Measurements from ENCODE around the gene CBX7.
"Not testable (repeated sequence)": the region's sequence is repeated elsewhere in the genome, so short reads cannot be mapped to it uniquely, and the experiment has no call there.

CBX7 gene

GRCh38 chr22:39174498-39175352 lies 22.2 kb upstream of the CBX7 start:
- DNase-seq: peak in 1 of 56 donors; percentile 80

- no peak for DNase-seq
Observed at GRCh38 chr22:39173787-39174497, 21.5 kb upstream of the CBX7 start.

GRCh38 chr22:39173050-39173706 lies 20.7 kb upstream of the CBX7 start:
- DNase-seq: no peak

DNA sequence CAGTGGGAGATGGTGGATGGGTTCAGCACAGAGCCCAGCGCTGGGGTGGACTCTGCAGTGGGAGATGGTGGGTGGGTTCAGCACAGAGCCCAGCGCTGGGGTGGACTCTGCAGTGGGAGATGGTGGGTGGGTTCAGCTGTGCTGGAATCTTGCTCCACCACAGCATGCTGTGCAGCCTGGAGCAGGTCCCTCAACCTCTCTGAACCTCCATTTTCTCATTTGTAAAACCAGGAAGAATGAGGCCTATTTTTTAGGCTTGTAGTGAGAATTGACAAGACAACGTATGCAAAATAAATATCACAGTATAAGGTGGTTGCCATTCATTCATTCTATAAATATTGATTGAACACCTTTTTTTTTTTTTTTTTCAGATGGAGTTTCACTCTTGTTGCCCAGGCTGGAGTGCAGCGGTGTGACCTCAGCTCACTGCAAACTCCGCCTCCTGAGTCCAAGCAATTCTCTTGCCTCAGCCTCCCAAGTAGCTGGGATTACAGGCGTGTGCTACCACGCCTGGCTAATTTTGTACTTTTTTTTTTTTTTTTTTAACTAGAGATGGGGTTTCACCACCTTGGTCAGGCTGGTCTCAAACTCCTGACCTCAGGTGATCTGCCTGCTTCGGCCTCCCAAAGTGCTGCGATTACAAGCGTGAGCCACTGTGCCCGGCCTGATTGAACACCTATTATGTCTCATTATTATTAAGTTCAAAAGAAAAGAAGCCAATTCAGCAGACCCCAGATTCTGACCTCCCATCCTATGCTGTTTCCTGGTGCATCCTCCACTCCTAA lies 20.0 kb upstream of the CBX7 start:
- DNase-seq: not testable (repeated sequence)

- no peak for DNase-seq
Observed at GRCh38 chr22:39171623-39172264, 19.3 kb upstream of the CBX7 start.

DNA sequence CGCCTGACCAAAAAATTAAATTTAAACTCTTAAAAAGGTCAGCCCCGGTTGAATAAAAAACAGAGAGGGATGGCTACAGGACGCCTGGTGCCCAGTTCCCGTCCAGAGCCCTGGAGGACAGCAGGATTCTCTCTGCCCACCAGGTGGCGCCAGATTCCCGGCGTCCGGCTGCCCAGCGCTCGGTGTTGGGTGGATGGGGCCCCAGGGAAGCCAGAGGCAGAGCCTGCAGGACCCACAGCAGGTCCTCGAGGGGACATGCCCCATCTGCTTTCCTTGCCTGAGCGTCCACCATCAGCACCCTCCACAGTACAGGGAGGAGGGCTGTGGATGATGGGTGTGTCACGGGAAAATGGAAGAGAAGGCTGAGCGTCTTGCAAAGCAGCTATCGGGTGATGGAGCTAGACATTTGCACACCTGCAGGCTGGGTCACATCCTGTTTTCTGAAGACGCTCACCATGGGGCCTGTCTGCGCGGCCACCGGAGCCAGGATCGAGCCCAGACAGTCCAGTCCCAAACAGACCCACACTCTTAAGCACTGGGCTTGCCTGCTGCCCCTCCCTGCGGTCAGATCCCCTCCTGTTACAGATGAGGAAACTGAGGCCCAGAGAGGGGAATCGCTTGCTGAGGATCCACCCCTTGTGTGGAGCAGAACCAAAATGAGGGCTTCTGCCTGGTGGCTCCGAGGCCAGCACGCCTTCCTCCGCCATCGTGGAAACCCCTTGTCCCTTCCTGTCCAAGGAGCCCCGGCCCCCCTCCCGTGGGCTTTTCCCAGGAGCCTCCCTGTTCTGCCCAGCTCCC lies 18.5 kb upstream of the CBX7 start:
- peak in 48 of 56 donors; percentile 41 to 90 (median 68) for DNase-seq

GRCh38 chr22:39169797-39170466 lies 17.5 kb upstream of the CBX7 start:
- no peak for DNase-seq

GRCh38 chr22:39166547-39166946 lies 14.1 kb upstream of the CBX7 start:
- DNase-seq: no peak

GRCh38 chr22:39156093-39156492 lies 3.6 kb upstream of the CBX7 start:
- not testable (repeated sequence) for DNase-seq

DNA sequence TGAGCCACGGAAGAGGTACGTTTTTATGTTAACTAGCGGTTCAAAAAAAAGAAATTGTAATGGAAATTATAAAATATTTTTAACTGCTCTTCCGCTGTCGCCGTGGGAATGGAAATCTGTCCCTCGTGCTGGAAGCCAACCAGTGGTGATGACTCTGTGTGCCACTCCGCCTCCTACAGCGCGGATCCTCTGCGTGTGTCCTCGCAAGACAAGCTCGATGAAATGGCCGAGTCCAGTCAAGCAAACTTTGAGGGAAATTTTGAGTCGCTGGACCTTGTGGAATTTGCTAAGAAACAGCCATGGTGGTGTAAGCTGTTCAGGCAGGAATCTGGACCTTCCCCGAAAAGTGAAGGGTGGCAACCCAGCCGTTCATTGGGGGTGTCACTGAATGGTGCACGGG lies 2.9 kb upstream of the CBX7 start:
- no peak for DNase-seq

DNA sequence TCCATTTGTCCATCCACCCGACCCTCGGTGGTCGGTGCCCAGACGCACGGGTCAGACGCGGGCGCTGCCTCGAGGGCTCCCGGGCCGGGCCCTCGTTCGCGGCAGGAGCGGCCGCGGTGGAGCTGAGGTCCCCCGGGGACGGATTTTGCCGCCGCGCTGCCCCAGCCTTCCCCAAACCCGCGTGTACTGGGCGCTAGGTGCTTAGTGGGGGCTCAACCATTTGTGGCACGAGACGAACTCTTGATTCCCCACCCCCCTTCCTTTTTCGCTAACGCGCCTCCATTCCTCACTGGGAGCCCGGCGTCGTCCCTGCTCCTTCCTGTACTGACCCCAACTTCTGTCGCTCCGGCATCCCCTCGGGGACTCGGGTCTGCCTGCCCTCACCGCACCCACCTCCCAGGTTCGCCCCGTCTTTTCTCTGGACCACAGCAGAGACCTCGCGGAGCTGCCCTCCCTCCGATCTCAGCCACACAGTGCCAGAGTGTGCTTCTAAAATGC lies 789 bp upstream of the CBX7 start:
- no peak for DNase-seq

DNA sequence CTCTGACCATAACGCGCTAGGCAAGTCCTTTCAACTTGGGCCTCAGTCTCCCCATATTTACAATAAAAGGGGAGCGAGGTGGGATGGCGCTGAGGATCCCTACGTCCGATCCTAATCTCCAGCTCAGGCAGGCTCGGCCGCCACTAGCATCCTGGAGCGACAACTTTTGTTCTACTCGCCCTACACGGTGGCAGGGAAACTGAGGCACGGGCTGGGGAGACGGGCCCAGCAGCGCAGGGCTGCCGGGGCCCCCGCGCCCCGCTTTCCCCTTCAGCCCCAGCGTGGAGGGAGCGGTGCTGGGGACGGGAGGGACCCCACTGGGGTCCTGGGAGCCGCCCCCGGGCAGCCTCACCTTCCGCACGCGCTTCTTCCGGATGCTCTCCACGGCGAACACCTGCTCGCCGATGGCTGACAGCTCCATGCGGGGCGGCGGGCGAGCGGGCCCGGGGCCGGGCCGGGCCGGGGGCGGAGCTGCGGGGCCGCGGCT lies 413 bp downstream of the CBX7 start:
- no peak for DNase-seq

DNA sequence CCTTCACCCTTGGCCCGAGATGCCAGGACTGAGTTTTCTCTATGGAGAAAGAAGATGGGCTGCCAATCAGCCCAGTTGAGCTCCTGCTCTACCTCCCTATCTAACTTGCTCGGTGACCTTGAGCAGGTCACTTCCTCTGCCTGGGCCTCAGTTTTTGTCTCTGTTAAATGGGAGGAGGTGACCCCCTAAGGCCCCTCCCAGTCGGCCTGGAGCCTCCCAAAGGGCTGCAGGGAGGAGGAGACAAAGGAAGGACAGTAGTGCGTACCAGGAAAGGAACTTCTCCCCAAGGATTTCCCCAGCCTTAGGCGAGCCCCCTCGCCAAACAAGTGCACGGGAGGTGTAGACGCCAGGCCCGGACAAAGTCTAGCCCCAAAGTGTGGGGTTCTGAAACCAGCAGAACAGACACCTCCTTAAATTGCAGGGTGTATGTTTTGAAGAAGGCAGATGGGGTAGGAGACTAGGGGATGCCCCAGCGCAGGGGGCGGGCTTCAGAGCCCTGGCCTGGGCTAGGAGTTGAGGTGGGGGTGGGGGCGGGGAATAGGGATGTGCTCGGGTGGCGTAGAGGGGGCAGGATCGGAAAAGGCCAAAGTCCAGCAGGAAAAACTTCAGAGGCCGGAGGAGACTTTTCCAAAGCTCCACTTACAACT lies 1.0 kb downstream of the CBX7 start:
- no peak for DNase-seq

DNA sequence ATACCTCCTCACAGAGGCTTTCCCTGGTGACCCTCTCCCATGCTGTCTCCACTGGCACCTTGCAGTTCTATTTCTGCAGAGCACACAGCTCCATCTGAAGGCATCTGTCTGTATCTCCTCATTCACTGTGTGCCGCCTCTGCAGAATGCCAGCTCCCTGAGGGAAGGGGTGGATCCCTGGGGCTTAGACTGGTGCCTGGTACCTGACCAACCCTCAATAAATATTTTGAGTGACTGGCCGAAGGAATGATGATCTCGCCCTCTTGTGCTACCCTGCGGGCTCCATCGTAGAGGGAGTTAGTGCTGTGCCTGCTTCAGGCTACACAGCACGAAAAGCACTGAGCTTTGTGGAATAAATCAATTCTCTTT lies 1.6 kb downstream of the CBX7 start:
- DNase-seq: peak in 3 of 56 donors; percentile 22 to 35 (median 34)

GRCh38 chr22:39149915-39150847 lies 2.3 kb downstream of the CBX7 start:
- DNase-seq: no peak

GRCh38 chr22:39148727-39149535 lies 3.5 kb downstream of the CBX7 start:
- peak in 18 of 56 donors; percentile 9 to 67 (median 29) for DNase-seq
